ENCODE measurements around the gene MTMR4. TPM values are rescaled to one million over a fixed set of nuclear protein-coding genes. Genes with fewer than 3 reads are reported as not detected.

The MTMR4 gene
- total RNA-seq, 1 experiment from 2014 or later, result 33.5 TPM

DNA sequence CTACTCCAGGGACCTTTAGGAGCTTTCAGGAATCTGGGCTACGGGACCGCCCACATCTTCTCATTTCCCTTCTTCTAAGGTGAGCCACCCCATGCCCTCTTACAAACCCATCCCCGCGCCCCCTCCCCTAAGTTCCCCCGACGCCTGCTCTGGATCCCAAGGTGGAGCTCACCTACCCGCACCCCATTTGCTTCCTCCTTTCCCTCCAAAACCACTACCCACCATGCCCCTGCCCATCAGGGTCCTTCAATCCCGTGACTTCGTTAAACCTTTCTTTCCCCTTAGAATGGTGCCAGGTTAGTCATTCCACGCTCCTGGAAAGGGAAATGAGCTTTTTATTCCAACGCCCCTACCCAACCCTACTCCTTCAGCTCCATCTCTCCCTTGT is 326 bp upstream of the MTMR4 start:
- H3K27ac Mint-ChIP-seq (ENCODE audit: unreplicated experiment), result no peak overlapping the region
- intact Hi-C loops (cut with micrococcal nuclease; ENCODE audit: unreplicated experiment), result loop anchor here (5.0 kb wide), 2 partner anchors 118 to 198 kb away; no protein-coding TSS in a partner anchor
- peaks cover 31% of the 10 kb centered on the region for H3K4me1 Mint-ChIP-seq (ENCODE audit: low read depth, unreplicated experiment)
- no peaks in the 10 kb centered on the region for H3K27me3 Mint-ChIP-seq (ENCODE audit: unreplicated experiment)
- H3K4me3 Mint-ChIP-seq (ENCODE audit: low read depth, unreplicated experiment), result peak overlapping the region; percentile 80
- no peaks in the 10 kb centered on the region for H3K9me3 Mint-ChIP-seq (ENCODE audit: low read depth, unreplicated experiment)
- H3K36me3 Mint-ChIP-seq (ENCODE audit: insufficient read depth, unreplicated experiment), result peaks cover 51% of the 10 kb centered on the region
- TF ChIP-seq, protein P1, sequence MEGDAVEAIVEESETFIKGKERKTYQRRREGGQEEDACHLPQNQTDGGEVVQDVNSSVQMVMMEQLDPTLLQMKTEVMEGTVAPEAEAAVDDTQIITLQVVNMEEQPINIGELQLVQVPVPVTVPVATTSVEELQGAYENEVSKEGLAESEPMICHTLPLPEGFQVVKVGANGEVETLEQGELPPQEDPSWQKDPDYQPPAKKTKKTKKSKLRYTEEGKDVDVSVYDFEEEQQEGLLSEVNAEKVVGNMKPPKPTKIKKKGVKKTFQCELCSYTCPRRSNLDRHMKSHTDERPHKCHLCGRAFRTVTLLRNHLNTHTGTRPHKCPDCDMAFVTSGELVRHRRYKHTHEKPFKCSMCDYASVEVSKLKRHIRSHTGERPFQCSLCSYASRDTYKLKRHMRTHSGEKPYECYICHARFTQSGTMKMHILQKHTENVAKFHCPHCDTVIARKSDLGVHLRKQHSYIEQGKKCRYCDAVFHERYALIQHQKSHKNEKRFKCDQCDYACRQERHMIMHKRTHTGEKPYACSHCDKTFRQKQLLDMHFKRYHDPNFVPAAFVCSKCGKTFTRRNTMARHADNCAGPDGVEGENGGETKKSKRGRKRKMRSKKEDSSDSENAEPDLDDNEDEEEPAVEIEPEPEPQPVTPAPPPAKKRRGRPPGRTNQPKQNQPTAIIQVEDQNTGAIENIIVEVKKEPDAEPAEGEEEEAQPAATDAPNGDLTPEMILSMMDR (IDR thresholded peaks at IDR 0.05; ENCODE audit: unreplicated experiment), result no peak
- BruUV-seq (replicated peaks), result no TSS peak
- CTCF ChIA-PET, result interaction anchor here (0.7 kb wide), 1 partner anchor 235 kb away, joined by 3 read pairs; no protein-coding TSS in a partner anchor
- no peak for DNase-seq

- DNase-seq, result no peak
- Mint-ChIP-seq H3K27me3 (ENCODE audit: unreplicated experiment) (no peaks in the 10 kb centered on the region), H3K4me3 (ENCODE audit: low read depth, unreplicated experiment) (peak overlapping the region; percentile 80), H3K9me3 (ENCODE audit: low read depth, unreplicated experiment) (no peaks in the 10 kb centered on the region), H3K27ac (ENCODE audit: unreplicated experiment) (peak overlapping the region; percentile 44), H3K36me3 (ENCODE audit: insufficient read depth, unreplicated experiment) (peaks cover 51% of the 10 kb centered on the region), H3K4me1 (ENCODE audit: low read depth, unreplicated experiment) (peaks cover 31% of the 10 kb centered on the region)
- BruUV-seq (replicated peaks), result no TSS peak
- intact Hi-C loops (cut with micrococcal nuclease; ENCODE audit: unreplicated experiment), result no loop called here
- CTCF ChIA-PET, result no interaction called here
- TF ChIP-seq, protein P1 (IDR thresholded peaks at IDR 0.05; ENCODE audit: unreplicated experiment), result no peak
Measured at GRCh38 chr17:58513267-58513964, 1.0 kb downstream of the MTMR4 start.

DNA sequence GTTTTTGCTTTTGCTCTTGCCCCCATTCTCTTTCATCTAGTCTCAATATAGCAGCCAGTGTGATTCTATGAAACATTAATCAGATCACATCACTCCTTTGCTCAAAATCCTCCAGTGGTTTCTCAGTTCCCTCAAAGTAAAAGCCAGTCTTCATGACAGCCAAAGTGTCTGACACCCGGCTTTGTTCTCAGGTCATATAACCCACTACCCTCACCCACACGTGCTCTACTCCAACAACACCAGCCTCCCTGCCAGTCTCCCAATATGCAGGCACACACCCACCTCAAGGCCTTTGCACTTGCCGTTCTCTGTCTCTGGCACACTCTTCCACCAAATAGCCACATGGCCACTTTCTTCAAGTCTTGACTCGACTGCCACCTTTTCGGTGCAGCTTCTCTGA is 4.4 kb downstream of the MTMR4 start:
- CTCF ChIA-PET, result no interaction called here
- TF ChIP-seq, protein P1 (IDR thresholded peaks at IDR 0.05; ENCODE audit: unreplicated experiment), result no peak
- Mint-ChIP-seq H3K27me3 (ENCODE audit: unreplicated experiment) (no peaks in the 10 kb centered on the region), H3K4me1 (ENCODE audit: low read depth, unreplicated experiment) (peaks cover 14% of the 10 kb centered on the region), H3K27ac (ENCODE audit: unreplicated experiment) (no peak overlapping the region), H3K4me3 (ENCODE audit: low read depth, unreplicated experiment) (no peak overlapping the region), H3K9me3 (ENCODE audit: low read depth, unreplicated experiment) (no peaks in the 10 kb centered on the region), H3K36me3 (ENCODE audit: insufficient read depth, unreplicated experiment) (peaks cover 32% of the 10 kb centered on the region)
- DNase-seq, result no peak
- BruUV-seq (replicated peaks), result no TSS peak
- intact Hi-C loops (cut with micrococcal nuclease; ENCODE audit: unreplicated experiment), result no loop called here

- Mint-ChIP-seq H3K4me1 (ENCODE audit: low read depth, unreplicated experiment) (peaks cover 9% of the 10 kb centered on the region), H3K27me3 (ENCODE audit: unreplicated experiment) (no peaks in the 10 kb centered on the region), H3K9me3 (ENCODE audit: low read depth, unreplicated experiment) (no peaks in the 10 kb centered on the region), H3K36me3 (ENCODE audit: insufficient read depth, unreplicated experiment) (peaks cover 24% of the 10 kb centered on the region), H3K4me3 (ENCODE audit: low read depth, unreplicated experiment) (no peak overlapping the region), H3K27ac (ENCODE audit: unreplicated experiment) (no peak overlapping the region)
- intact Hi-C loops (cut with micrococcal nuclease; ENCODE audit: unreplicated experiment), result no loop called here
- TF ChIP-seq, protein P1 (IDR thresholded peaks at IDR 0.05; ENCODE audit: unreplicated experiment), result no peak
- BruUV-seq (replicated peaks), result no TSS peak
- CTCF ChIA-PET, result no interaction called here
- DNase-seq, result no peak
Measured at GRCh38 chr17:58508341-58509067, 5.9 kb downstream of the MTMR4 start.
